IMR-90 (cell line): ENCODE results near the gene MYH13. TPM values are rescaled to one million over a fixed set of nuclear protein-coding genes. Genes with fewer than 3 reads are reported as not detected.

Source experiments
- ATAC-seq: fragments of 200-7000 bp; cut with Tn5 transposase; 2 replicates; pipeline ENCODE4 v1.9.1; 2020; ENCODE audit warnings: low read depth, mild to moderate bottlenecking, moderate library complexity
- BruUV-seq: library from RNA; stranded (reverse); fragments of 400-500 nt; replicated peaks from 2 replicates; lab custom pipeline; 2021; lab: Mats Ljungman, UMichigan
- CTCF ChIA-PET: fragments of 300-600 bp; formaldehyde crosslinking; extraction: SDS; loops from one replicate; lab custom pipeline; 2021; ENCODE audit warnings: antibody characterized with exemption; lab: Yijun Ruan, JAX
- POLR2A ChIA-PET: fragments of 300-600 bp; sonication (Branson Sonifier 250); formaldehyde crosslinking; loops from one replicate; lab custom pipeline; 2022; ENCODE audit warnings: antibody characterized with exemption; ENCODE audit not compliant: unreplicated experiment; lab: Charles Lee
- DNase-seq: peaks from one replicate; pipeline ENCODE4 v3.0.0; 2013
- H2AFZ ChIP-seq: replicated peaks from 2 replicates; pipeline ENCODE3; 2013; ENCODE audit warnings: low read length, mild to moderate bottlenecking; ENCODE audit not compliant: poor library complexity
- H2AK5ac ChIP-seq: 2 replicates; pipeline ENCODE4 v1.6.1; 2013; ENCODE audit warnings: low read depth, low read length, inconsistent platforms
- H2AK9ac ChIP-seq: replicated peaks from 2 replicates; pipeline ENCODE3; 2013; ENCODE audit warnings: mild to moderate bottlenecking, low read depth, low read length, moderate library complexity; ENCODE audit not compliant: poor library complexity
- H2BK120ac ChIP-seq: 2 replicates; pipeline ENCODE4 v1.6.1; 2013; ENCODE audit warnings: low read depth, low read length, inconsistent platforms
- H2BK15ac ChIP-seq: 3 replicates; pipeline ENCODE4 v1.6.1; 2013; ENCODE audit warnings: low read depth, low read length, inconsistent platforms
- H2BK20ac ChIP-seq: 2 replicates; pipeline ENCODE4 v1.6.1; 2013; ENCODE audit warnings: low read depth, mild to moderate bottlenecking, inconsistent platforms, low read length, moderate library complexity
- H2BK5ac ChIP-seq: 2 replicates; pipeline ENCODE4 v1.6.1; 2013; ENCODE audit warnings: mild to moderate bottlenecking, low read depth, low read length, inconsistent platforms; ENCODE audit not compliant: poor library complexity, severe bottlenecking
- H3K14ac ChIP-seq: replicated peaks from 2 replicates; pipeline ENCODE4 v1.6.1; 2013; ENCODE audit warnings: low read depth, low read length, inconsistent platforms
- H3K18ac ChIP-seq: 2 replicates; pipeline ENCODE4 v1.6.1; 2013; ENCODE audit warnings: low read depth, low read length, control low read depth
- H3K23ac ChIP-seq: 2 replicates; pipeline ENCODE4 v1.6.1; 2013; ENCODE audit warnings: low read depth, low read length, inconsistent platforms
- H3K27ac ChIP-seq: 2 replicates; pipeline ENCODE4 v1.5.1; 2013; ENCODE audit warnings: mild to moderate bottlenecking, control low read depth, low read length; ENCODE audit not compliant: insufficient read depth
- H3K27me3 ChIP-seq: 2 replicates; pipeline ENCODE4 v1.6.1; 2013; ENCODE audit warnings: low read length; ENCODE audit not compliant: control insufficient read depth, insufficient read depth
- H3K36me3 ChIP-seq: 2 replicates; pipeline ENCODE4 v1.6.1; 2013; ENCODE audit warnings: low read length, mixed read lengths; ENCODE audit not compliant: control insufficient read depth, insufficient read depth
- H3K4ac ChIP-seq: 2 replicates; pipeline ENCODE4 v1.6.1; 2013; ENCODE audit warnings: low read depth, low read length, inconsistent platforms
- H3K4me1 ChIP-seq: 2 replicates; pipeline ENCODE4 v1.6.1; 2013; ENCODE audit warnings: low read length, mixed read lengths; ENCODE audit not compliant: control insufficient read depth, insufficient read depth
- H3K4me2 ChIP-seq: 2 replicates; pipeline ENCODE4 v1.6.1; 2013; ENCODE audit warnings: low read depth, mild to moderate bottlenecking, control low read depth, low read length, moderate library complexity
- H3K4me3 ChIP-seq: 2 replicates; pipeline ENCODE4 v1.5.1; 2013; ENCODE audit warnings: low read depth, mild to moderate bottlenecking, control low read depth, low read length, moderate library complexity; ENCODE audit not compliant: insufficient read depth
- H3K56ac ChIP-seq: 2 replicates; pipeline ENCODE4 v1.6.1; 2013; ENCODE audit warnings: low read length, inconsistent platforms; ENCODE audit not compliant: insufficient read depth; ENCODE audit errors: extremely low read depth
- H3K79me1 ChIP-seq, 2 experiments: 2 replicates each; pipeline ENCODE4 v1.6.1; 2013; ENCODE audit warnings: low read length in 2 of 2, inconsistent platforms in 1 of 2, low read depth in 1 of 2
- H3K9ac ChIP-seq: 2 replicates; pipeline ENCODE4 v1.6.1; 2013; ENCODE audit warnings: low read depth, low read length, control low read depth
- H3K9me1 ChIP-seq: 2 replicates; pipeline ENCODE4 v1.6.1; 2013; ENCODE audit warnings: low read length, inconsistent platforms; ENCODE audit not compliant: insufficient read depth
- H3K9me3 ChIP-seq: 2 replicates; pipeline ENCODE4 v1.6.1; 2013; ENCODE audit warnings: low read length; ENCODE audit not compliant: control insufficient read depth, insufficient read depth
- H4K20me1 ChIP-seq: 2 replicates; pipeline ENCODE4 v1.6.1; 2013; ENCODE audit warnings: low read length, inconsistent platforms; ENCODE audit not compliant: insufficient read depth
- H4K5ac ChIP-seq: 2 replicates; pipeline ENCODE4 v1.6.1; 2013; ENCODE audit warnings: mild to moderate bottlenecking, low read depth, low read length, control low read depth
- H4K8ac ChIP-seq, 2 experiments: 2 replicates each; pipeline ENCODE4 v1.6.1; 2013; ENCODE audit warnings: low read depth in 2 of 2, low read length in 2 of 2, control low read depth in 1 of 2, inconsistent platforms in 1 of 2
- H4K91ac ChIP-seq: 2 replicates; pipeline ENCODE4 v1.6.1; 2013; ENCODE audit warnings: low read depth, low read length, inconsistent platforms; ENCODE audit not compliant: insufficient read depth
- BHLHE40 ChIP-seq: fragments of 150-350 bp; IDR thresholded peaks from 2 replicates; pipeline ENCODE4 v1.6.1; 2016; ENCODE audit warnings: mild to moderate bottlenecking, low read depth, low read length
- CEBPB ChIP-seq: IDR thresholded peaks from 2 replicates; pipeline ENCODE4 v1.6.1; 2012; ENCODE audit warnings: low read depth, low read length, improper control_type of control experiment
- CHD1 ChIP-seq: IDR thresholded peaks from 2 replicates; pipeline ENCODE4 v1.6.1; 2012; ENCODE audit warnings: low read depth, low read length, improper control_type of control experiment
- CTCF ChIP-seq: conservative IDR thresholded peaks from 2 replicates; pipeline ENCODE4 v1.5.1; 2012; ENCODE audit warnings: mild to moderate bottlenecking, low read depth, low read length, improper control_type of control experiment
- ELK1 ChIP-seq: fragments of 150-350 bp; IDR thresholded peaks from 2 replicates; pipeline ENCODE4 v1.6.1; 2016; ENCODE audit warnings: low read depth, mild to moderate bottlenecking, low read length, moderate library complexity, borderline replicate concordance
- FOS ChIP-seq: fragments of 150-350 bp; IDR thresholded peaks from 2 replicates; pipeline ENCODE4 v1.6.1; 2016; ENCODE audit warnings: low read depth, low read length
- MAFK ChIP-seq: IDR thresholded peaks from 2 replicates; pipeline ENCODE4 v1.6.1; 2012; ENCODE audit warnings: low read depth, low read length, improper control_type of control experiment
- MAZ ChIP-seq: IDR thresholded peaks from 2 replicates; pipeline ENCODE4 v1.6.1; 2012; ENCODE audit warnings: low read depth, mild to moderate bottlenecking, low read length, improper control_type of control experiment, moderate library complexity, borderline replicate concordance
- MXI1 ChIP-seq: IDR thresholded peaks from 2 replicates; pipeline ENCODE4 v1.6.1; 2012; ENCODE audit warnings: low read depth, mild to moderate bottlenecking, low read length, moderate library complexity, borderline replicate concordance
- NFE2L2 ChIP-seq: fragments of 150-350 bp; IDR thresholded peaks from 2 replicates; pipeline ENCODE4 v1.6.1; 2016; ENCODE audit warnings: low read depth, mild to moderate bottlenecking, low read length
- POLR2A ChIP-seq: IDR thresholded peaks from 2 replicates; pipeline ENCODE4 v1.6.1; 2012; ENCODE audit warnings: mild to moderate bottlenecking, low read depth, low read length
- RAD21 ChIP-seq: IDR thresholded peaks from 2 replicates; pipeline ENCODE4 v1.6.1; 2012; ENCODE audit warnings: low read length, improper control_type of control experiment
- RCOR1 ChIP-seq: IDR thresholded peaks from 2 replicates; pipeline ENCODE4 v1.6.1; 2012; ENCODE audit warnings: mild to moderate bottlenecking, low read length, improper control_type of control experiment; ENCODE audit not compliant: insufficient replicate concordance
- RFX5 ChIP-seq: IDR thresholded peaks from 2 replicates; pipeline ENCODE4 v1.8.0; 2012; ENCODE audit warnings: low read depth, mild to moderate bottlenecking, low read length, moderate library complexity
- SMC3 ChIP-seq: fragments of 150-350 bp; IDR thresholded peaks from 2 replicates; pipeline ENCODE4 v1.6.1; 2016; ENCODE audit warnings: low read depth, mild to moderate bottlenecking, antibody characterized with exemption, low read length, moderate library complexity
- USF2 ChIP-seq: fragments of 150-350 bp; IDR thresholded peaks from 2 replicates; pipeline ENCODE4 v1.6.1; 2017; ENCODE audit warnings: mild to moderate bottlenecking, antibody characterized with exemption, low read length, low read depth
- WGBS, 2 experiments: methylation state at CpG; one replicate each; pipeline versions ENCODE4 v1.1.5 to v1.1.7; 2013; ENCODE audit warnings: missing lambda C conversion rate in 2 of 2; ENCODE audit not compliant: insufficient read length in 1 of 2; ENCODE audit errors: extremely low coverage in 2 of 2; 5-methylcytosine and 5-hydroxymethylcytosine counted together
- dilution Hi-C: fragments of 300-500 bp; cut with HindIII; formaldehyde crosslinking; loops from one replicate; pipeline ENCODE4 v1.14.3; 2018; ENCODE audit warnings: low sequenced_read_pairs; ENCODE audit not compliant: unreplicated experiment
- in situ Hi-C: fragments of 300-500 bp; cut with MboI; formaldehyde crosslinking; loops from 3 replicates; pipeline ENCODE4 v1.14.3; 2019; ENCODE audit warnings: low sequenced_read_pairs, inconsistent platforms, mixed read lengths
- intact Hi-C: fragments of 100-400 bp; cut with micrococcal nuclease; formaldehyde crosslinking; loops from 2 replicates; pipeline ENCODE4 v1.10.0; 2022
- polyA plus RNA-seq, 3 experiments: library from polyadenylated mRNA; depleted of rRNA; stranded (reverse); fragments of >200 nt; gene quantifications; 2 replicates each; pipeline ENCODE4 v1.2.3, GENCODE V29; 2012; ENCODE audit warnings: low replicate concordance in 1 of 3
- total RNA-seq: library from RNA; depleted of rRNA; stranded (reverse); fragments of >200 nt; gene quantifications from 2 replicates; pipeline ENCODE4 v1.2.3, GENCODE V29; 2012

Gene MYH13
- total and polyA plus RNA-seq, 2 of the 4 experiments (the other 2 are of a cell fraction), result not detected

- Histone ChIP-seq H3K23ac (no peak overlapping the region), H3K4ac (no peak overlapping the region), H3K79me1 (no peaks in the 10 kb centered on the region), H4K20me1 (no peaks in the 10 kb centered on the region), H3K4me1 (no peaks in the 10 kb centered on the region), H3K9ac (no peak overlapping the region), H3K56ac (no peak overlapping the region), H3K4me2 (no peak overlapping the region), H3K27me3 (no peaks in the 10 kb centered on the region; the same call in 1 of the 2 replicates), H4K91ac (no peak overlapping the region), H3K14ac (no peak overlapping the region), H2AK5ac (no peak overlapping the region), H3K36me3 (no peaks in the 10 kb centered on the region), H2AFZ (no peak overlapping the region), H3K4me3 (no peak overlapping the region), H3K27ac (no peak overlapping the region), H2AK9ac (no peak overlapping the region), H4K5ac (no peak overlapping the region), H3K9me3 (no peaks in the 10 kb centered on the region), H2BK20ac (no peak overlapping the region), H3K9me1 (no peaks in the 10 kb centered on the region), H3K18ac (no peak overlapping the region), H4K8ac (no peak overlapping the region), H2BK15ac (no peak overlapping the region), H2BK5ac (no peak overlapping the region), H2BK120ac (no peak overlapping the region)
- no peak for ATAC-seq
- CTCF ChIA-PET, result no interaction called here
- no peak for DNase-seq
- in situ Hi-C loops (no loop called here), dilution Hi-C loops (no loop called here), intact Hi-C loops (no loop called here)
- TF ChIP-seq RCOR1 (no peak), NFE2L2 (no peak), SMC3 (no peak), MAZ (no peak), ELK1 (no peak), CTCF (no peak), BHLHE40 (no peak), MAFK (no peak), FOS (no peak), USF2 (no peak), RFX5 (no peak), MXI1 (no peak), POLR2A (no peak), CEBPB (no peak), RAD21 (no peak), CHD1 (no peak)
- BruUV-seq, result no TSS peak
- POLR2A ChIA-PET, result no interaction called here
- 35% methylated on average over 4 of the region's 7 CpGs; no CpG with 5 or more reads in 1 of the 2 experiments for WGBS, 2 experiments
Observed at GRCh38 chr17:10336393-10336792, 36.4 kb downstream of the MYH13 start.
